ENCODE data around the gene CYP3A4. TPM values are rescaled to one million over a fixed set of nuclear protein-coding genes. Genes with fewer than 3 reads are reported as not detected.

The CYP3A4 gene
- total and polyA plus RNA-seq, 9 of the 15 experiments (the other 6 are each of a cell fraction or from before 2014, with no cell fraction given): 0.07 to 0.08 TPM; not detected in 7

- WGBS (ENCODE audit: insufficient coverage, low coverage, missing lambda C conversion rate): 14% methylated on average over 3 of the region's 3 CpGs
- ATAC-seq (peak; percentile 84), FAIRE-seq (peak; percentile 44), DNase-seq (ENCODE audit: extremely low read depth in 1 of 4, low spot score in 3 of 4) (peak; percentile 36 to 75 (median 44))
- in situ Hi-C loops (cut with MboI) (no loop called here), intact Hi-C loops (cut with micrococcal nuclease) (no loop called here)
- Histone ChIP-seq H3K79me2 (ENCODE audit: control insufficient read depth, insufficient read depth, low read length) (no peaks in the 10 kb centered on the region), H3K9me3 (replicated peaks; ENCODE audit: control insufficient read depth, insufficient read depth, low read depth, low read length) (peaks cover 5% of the 10 kb centered on the region), H3K27ac (ENCODE audit: extremely low read depth, low read depth, low read length) (peak overlapping the region; percentile 87), H4K20me1 (replicated peaks; ENCODE audit: control insufficient read depth, insufficient read depth, low read length) (no peaks in the 10 kb centered on the region), H2AFZ (ENCODE audit: low read depth, low read length) (peak overlapping the region; percentile 91), H3K4me2 (ENCODE audit: insufficient read depth, low read length) (peak overlapping the region; percentile 57), H3K27me3 (ENCODE audit: control insufficient read depth in 2 of 2, insufficient read depth in 2 of 2, low read length in 2 of 2) (no peaks in the 10 kb centered on the region), H3K9me1 (ENCODE audit: control insufficient read depth, insufficient read depth, low read length) (no peaks in the 10 kb centered on the region), H3K4me1 (replicated peaks in 1 of 2; ENCODE audit: control insufficient read depth in 2 of 2, insufficient read depth in 2 of 2, low read length in 2 of 2) (peaks cover 15 to 23% of the 10 kb centered on the region in 2 experiments; a peak in 4 of 5 replicates), H3K4me3 (no peak overlapping the region), H3K9ac (ENCODE audit: insufficient read depth in 1 of 2, low read depth in 2 of 2, low read length in 2 of 2) (peak overlapping the region in 1 of 2 experiments; percentile 64; a peak in 2 of 4 replicates), H3K36me3 (ENCODE audit: control insufficient read depth, insufficient read depth, low read length) (no peaks in the 10 kb centered on the region)
- CTCF ChIA-PET (ENCODE audit: low intra/inter-chr PET ratio): no interaction called here
- POLR2A ChIA-PET: interaction anchor here (0.6 to 1.5 kb wide), 6 partner anchors 9 to 135 kb away, joined by 3 to 6 read pairs (median 3); no protein-coding TSS in a partner anchor
- BruUV-seq (replicated peaks): no TSS peak
- no peak for TF ChIP-seq SNIP1 (IDR thresholded peaks at IDR 0.05; ENCODE audit: low read depth)
- TF ChIP-seq FOXM1 (IDR thresholded peaks at IDR 0.05; ENCODE audit: low read depth): peak; percentile 73
- no peak for TF ChIP-seq FOXM1 (CRISPR knock-in tag; IDR thresholded peaks at IDR 0.05; ENCODE audit: low read depth)
- TF ChIP-seq L3MBTL2 (IDR thresholded peaks at IDR 0.05): peak; percentile 58
- peak; percentile 80 for TF ChIP-seq HMBOX1 (IDR thresholded peaks at IDR 0.05)
- TF ChIP-seq SREBF1 (IDR thresholded peaks at IDR 0.05; ENCODE audit: borderline replicate concordance, low read depth, low read length): no peak
- TF ChIP-seq POLR3A (IDR thresholded peaks at IDR 0.05; ENCODE audit: borderline replicate concordance, extremely low read depth, insufficient read depth, insufficient read length): no peak
- no peak for TF ChIP-seq E2F3 (CRISPR knock-in tag; IDR thresholded peaks at IDR 0.05)
- peak; percentile 37; the same call in 1 of the 2 replicates for TF ChIP-seq BCOR (IDR thresholded peaks at IDR 0.05)
- peak; percentile 81 for TF ChIP-seq ZNF644 (tag; IDR thresholded peaks at IDR 0.05; ENCODE audit: low read depth)
- TF ChIP-seq MTA3 (IDR thresholded peaks at IDR 0.05; ENCODE audit: borderline replicate concordance): peak; percentile 76; the same call in 1 of the 2 replicates
- TF ChIP-seq ZNF347 (CRISPR knock-in tag; IDR thresholded peaks at IDR 0.05; ENCODE audit: low read depth): no peak
- TF ChIP-seq HES1 (IDR thresholded peaks at IDR 0.05; ENCODE audit: low read depth): no peak
- TF ChIP-seq PBX2 (CRISPR knock-in tag; IDR thresholded peaks at IDR 0.05; ENCODE audit: low read depth): no peak
- TF ChIP-seq PBX2 (tag; conservative IDR thresholded peaks at IDR 0.05; ENCODE audit: low read depth): peak; percentile 51
- TF ChIP-seq DIDO1 (tag; IDR thresholded peaks at IDR 0.05; ENCODE audit: low read depth): no peak
- TF ChIP-seq KDM2B (CRISPR knock-in tag; IDR thresholded peaks at IDR 0.05): no peak
- TF ChIP-seq ZKSCAN1 (IDR thresholded peaks at IDR 0.05; ENCODE audit: low read depth, low read length): no peak
- TF ChIP-seq SAFB2 (IDR thresholded peaks at IDR 0.05; ENCODE audit: borderline replicate concordance, low read depth, low read length, severe bottlenecking): no peak
- TF ChIP-seq SP2 (IDR thresholded peaks at IDR 0.05; ENCODE audit: extremely low read depth, low read depth, low read length, poor library complexity, severe bottlenecking): no peak
Observed at GRCh38 chr7:99806839-99807478, 23.0 kb upstream of the CYP3A4 start.

Measured in K562 (cell line).